Muscle layer of duodenum (tissue), 2 donors: ENCODE data around the gene UBE2H.
A peak's percentile ranks its signal among the peaks of the same experiment; 100 is the strongest.

ENCODE experiments used
- H3K27ac ChIP-seq: one replicate; pipeline ENCODE4 v1.7.0; 2013; ENCODE audit warnings: mild to moderate bottlenecking, low read length
- H3K27me3 ChIP-seq: one replicate; pipeline ENCODE4 v1.7.0; 2013; ENCODE audit warnings: low read depth, mild to moderate bottlenecking, control low read depth, low read length
- H3K36me3 ChIP-seq, 2 donors: one replicate each; pipeline ENCODE4 v1.7.0; 2013; ENCODE audit warnings: low read length in 2 of 2, control low read depth in 1 of 2, mild to moderate bottlenecking in 1 of 2; ENCODE audit not compliant: insufficient read depth in 2 of 2, control insufficient read depth in 1 of 2
- H3K4me1 ChIP-seq, 2 donors: one replicate each; pipeline ENCODE4 v1.7.0; 2013; ENCODE audit warnings: low read length in 2 of 2, mild to moderate bottlenecking in 2 of 2, control low read depth in 1 of 2, moderate library complexity in 1 of 2; ENCODE audit not compliant: insufficient read depth in 2 of 2, control insufficient read depth in 1 of 2
- H3K4me3 ChIP-seq, 2 donors: one replicate each; pipeline ENCODE4 v1.7.0; 2013; ENCODE audit warnings: low read length in 2 of 2, low read depth in 1 of 2, mild to moderate bottlenecking in 1 of 2
- H3K9me3 ChIP-seq, 2 donors: one replicate each; pipeline ENCODE4 v1.7.0; 2013; ENCODE audit warnings: low read length in 2 of 2, control low read depth in 1 of 2, mild to moderate bottlenecking in 1 of 2; ENCODE audit not compliant: control insufficient read depth in 1 of 2
- donor health status: healthy.

Gene UBE2H

DNA sequence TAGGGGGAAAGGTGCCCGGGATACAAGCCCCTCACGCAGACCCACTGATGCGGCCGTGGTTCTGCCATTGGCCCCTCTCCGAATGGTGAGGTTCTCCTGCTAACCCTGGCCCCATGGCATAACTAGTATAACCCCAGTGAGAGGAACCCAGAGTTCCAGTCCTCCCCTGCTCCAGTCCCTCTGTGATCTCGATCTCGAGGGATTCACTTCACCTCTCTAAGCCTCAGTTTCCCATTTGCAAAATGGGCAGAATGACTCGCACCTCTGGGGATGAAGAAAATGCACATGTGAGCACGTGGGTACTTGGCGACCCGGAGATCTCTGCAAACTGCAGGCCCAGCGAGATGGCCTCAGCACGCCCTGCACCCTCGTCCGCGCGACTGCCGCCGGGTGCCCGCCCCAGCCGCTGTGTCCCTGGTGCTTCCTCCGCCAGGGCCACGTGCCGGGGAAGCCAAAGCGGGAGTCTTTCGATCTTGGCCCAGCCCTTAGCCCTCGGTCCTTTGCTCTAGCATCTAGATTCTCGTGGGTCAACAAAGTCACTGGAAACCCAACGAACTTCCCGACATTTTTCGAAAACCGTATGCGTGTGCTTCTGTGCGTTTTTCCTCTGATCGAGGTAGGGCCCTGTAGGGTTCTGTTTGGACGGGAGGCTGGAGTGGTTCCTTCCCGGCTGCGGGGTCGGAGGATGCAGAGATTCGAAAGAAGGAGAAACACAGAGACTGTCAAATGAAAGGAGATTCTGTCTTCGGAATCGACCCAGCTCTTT lies 169.8 kb downstream of the UBE2H start:
- H3K4me3 ChIP-seq: peak overlapping the region in 1 of 2 donors; percentile 16
- no peak overlapping the region for H3K27ac ChIP-seq
- H3K9me3 ChIP-seq: no peaks in the 10 kb centered on the region
- peaks cover 3 to 77% of the 10 kb centered on the region in 2 donors for H3K4me1 ChIP-seq
- H3K27me3 ChIP-seq: peaks cover 76% of the 10 kb centered on the region
- H3K36me3 ChIP-seq: no peaks in the 10 kb centered on the region

DNA sequence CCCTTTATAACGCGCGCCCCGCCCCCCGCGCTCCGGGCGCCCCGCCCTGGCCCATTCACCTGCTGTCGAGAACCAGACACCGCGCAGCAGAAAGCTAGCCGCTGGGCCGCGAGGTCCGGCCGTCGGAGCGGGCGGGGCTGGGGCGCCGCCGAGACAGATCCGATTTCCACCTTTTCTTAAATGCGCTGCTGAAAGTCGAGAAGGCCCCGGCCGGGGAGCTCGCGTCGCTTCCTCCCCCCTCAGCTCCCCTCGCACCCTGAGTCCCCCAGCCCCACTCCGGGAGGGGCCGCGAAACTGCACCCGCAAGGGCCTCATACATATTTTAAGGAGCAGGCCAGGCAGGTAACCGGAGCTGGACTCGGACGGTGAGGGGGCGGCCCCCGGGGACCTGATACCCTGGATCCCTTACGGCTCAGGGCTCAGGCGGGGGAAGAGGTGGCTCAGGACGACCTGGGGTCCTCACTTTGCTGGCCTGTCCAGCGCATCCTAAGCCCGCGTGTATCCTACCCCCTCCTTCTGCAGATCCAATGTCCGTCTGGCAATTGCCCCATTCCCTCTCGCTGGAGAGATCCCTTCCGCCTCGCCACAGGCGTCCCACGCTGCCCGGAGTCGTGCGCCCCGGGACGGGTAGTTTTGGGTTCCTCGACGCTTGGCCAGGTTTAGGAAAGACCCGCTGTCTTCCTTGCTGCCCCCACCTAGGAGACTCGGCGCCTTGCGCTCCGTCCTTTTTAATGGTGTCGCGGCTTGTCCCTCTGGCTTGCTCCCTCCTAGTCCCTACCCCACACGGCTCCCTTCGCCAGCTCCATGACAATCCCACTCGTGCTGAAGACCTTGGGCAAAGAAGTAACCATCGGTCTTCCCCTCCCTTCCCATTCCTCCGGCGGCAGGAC lies 170.6 kb downstream of the UBE2H start:
- Histone ChIP-seq H3K36me3 (no peaks in the 10 kb centered on the region), H3K4me1 (peaks cover 3 to 78% of the 10 kb centered on the region in 2 donors), H3K27me3 (peaks cover 79% of the 10 kb centered on the region), H3K9me3 (no peaks in the 10 kb centered on the region), H3K4me3 (peak overlapping the region in 1 of 2 donors; percentile 28), H3K27ac (no peak overlapping the region)

DNA sequence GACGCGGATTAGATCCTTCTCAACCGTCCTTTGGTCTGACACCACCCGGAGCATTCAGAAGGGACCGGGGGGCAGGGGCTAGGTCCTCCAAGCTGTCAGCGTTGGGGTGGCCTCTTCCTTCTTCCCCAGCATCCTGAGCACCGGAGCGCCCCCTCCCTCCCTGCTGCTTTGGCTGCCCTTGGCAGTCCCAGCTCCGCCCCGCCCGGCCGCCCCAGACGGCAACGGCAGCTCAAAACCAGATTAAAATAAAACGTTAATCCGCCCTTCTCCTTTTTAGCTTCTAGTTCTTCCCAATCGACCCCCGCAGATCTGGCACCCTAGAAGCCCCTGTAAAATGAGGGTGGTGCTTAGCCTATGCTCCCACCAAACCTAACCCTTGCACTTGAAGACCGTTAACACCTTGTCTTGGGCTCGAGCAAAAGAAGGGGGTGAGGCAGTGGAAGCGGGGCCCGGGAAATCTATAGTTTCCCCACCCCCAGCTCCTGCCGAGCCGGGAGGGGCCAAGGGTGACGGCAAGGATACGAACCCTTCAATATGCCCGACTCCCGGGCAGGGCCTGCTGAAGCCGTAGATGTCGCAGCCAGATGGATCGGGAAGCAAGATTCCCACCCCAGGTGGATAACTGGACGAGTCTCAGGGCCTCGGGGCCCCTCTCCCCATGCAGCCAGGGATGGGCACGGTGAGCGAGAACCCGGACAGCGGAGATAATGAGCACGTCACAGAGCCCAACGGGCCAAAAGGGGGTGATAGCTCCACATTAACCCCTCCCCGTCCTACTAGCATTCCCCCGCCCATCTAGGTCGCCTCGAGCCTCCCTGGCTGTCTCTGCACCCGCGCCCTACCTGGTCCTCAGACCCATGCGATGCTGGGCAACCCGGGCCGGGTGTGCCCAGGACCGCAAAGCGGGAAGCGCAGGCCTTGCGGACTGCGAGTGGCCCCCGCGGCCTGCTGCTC lies 171.5 kb downstream of the UBE2H start:
- peak overlapping the region in 1 of 2 donors; percentile 64 for H3K4me3 ChIP-seq

More for the DNA sequence above, 171.5 kb downstream of the UBE2H start:
- no peak overlapping the region for H3K27ac ChIP-seq
- no peaks in the 10 kb centered on the region for H3K36me3 ChIP-seq
- peaks cover 3 to 78% of the 10 kb centered on the region in 2 donors for H3K4me1 ChIP-seq
- no peaks in the 10 kb centered on the region for H3K9me3 ChIP-seq
- peaks cover 74% of the 10 kb centered on the region for H3K27me3 ChIP-seq
